HEK293T (cell line): ENCODE data around the gene HNRNPL.

ENCODE experiments used
- BHLHE40 ChIP-seq: fragments of 450-650 bp; IDR thresholded peaks from 2 replicates; pipeline ENCODE4 v1.6.1; 2016; ENCODE audit warnings: mild to moderate bottlenecking, moderate library complexity, borderline replicate concordance
- ELF4 ChIP-seq: fragments of 450-650 bp; IDR thresholded peaks from 2 replicates; pipeline ENCODE4 v1.6.1; 2017; ENCODE audit warnings: antibody characterized with exemption
- FOXK2 ChIP-seq: fragments of 450-650 bp; IDR thresholded peaks from 2 replicates; pipeline ENCODE4 v1.6.1; 2016; ENCODE audit warnings: mild to moderate bottlenecking
- FOXM1 ChIP-seq: fragments of 450-650 bp; IDR thresholded peaks from 2 replicates; pipeline ENCODE4 v1.6.1; 2017; ENCODE audit warnings: mild to moderate bottlenecking, borderline replicate concordance
- HDGF ChIP-seq: fragments of 450-650 bp; IDR thresholded peaks from 2 replicates; pipeline ENCODE4 v1.6.1; 2017; ENCODE audit warnings: antibody characterized with exemption, borderline replicate concordance
- PKNOX1 ChIP-seq: fragments of 450-650 bp; IDR thresholded peaks from 2 replicates; pipeline ENCODE4 v1.6.1; 2016
- TARDBP ChIP-seq: fragments of 450-650 bp; IDR thresholded peaks from 2 replicates; pipeline ENCODE4 v1.6.1; 2016

GRCh38 chr19:38849147-38849859, 483 bp downstream of the HNRNPL start:
- no peak for TF ChIP-seq PKNOX1
- TF ChIP-seq FOXK2: no peak
- TF ChIP-seq FOXM1: no peak
- no peak for TF ChIP-seq ELF4
- no peak for TF ChIP-seq BHLHE40
- no peak for TF ChIP-seq HDGF
- TF ChIP-seq TARDBP: no peak
